NCI-H2171 treated with DMSO at 0.1 percent for 48 hours (cell line): ENCODE measurements around the gene PCSK6.
"Not testable (repeated sequence)": the region's sequence is repeated elsewhere in the genome, so short reads cannot be mapped to it uniquely, and the experiment has no call there.

Experiments
- DNase-seq: peaks from one replicate; lab custom pipeline; 2025; lab: John Stamatoyannopoulos, UW

Gene PCSK6

DNA sequence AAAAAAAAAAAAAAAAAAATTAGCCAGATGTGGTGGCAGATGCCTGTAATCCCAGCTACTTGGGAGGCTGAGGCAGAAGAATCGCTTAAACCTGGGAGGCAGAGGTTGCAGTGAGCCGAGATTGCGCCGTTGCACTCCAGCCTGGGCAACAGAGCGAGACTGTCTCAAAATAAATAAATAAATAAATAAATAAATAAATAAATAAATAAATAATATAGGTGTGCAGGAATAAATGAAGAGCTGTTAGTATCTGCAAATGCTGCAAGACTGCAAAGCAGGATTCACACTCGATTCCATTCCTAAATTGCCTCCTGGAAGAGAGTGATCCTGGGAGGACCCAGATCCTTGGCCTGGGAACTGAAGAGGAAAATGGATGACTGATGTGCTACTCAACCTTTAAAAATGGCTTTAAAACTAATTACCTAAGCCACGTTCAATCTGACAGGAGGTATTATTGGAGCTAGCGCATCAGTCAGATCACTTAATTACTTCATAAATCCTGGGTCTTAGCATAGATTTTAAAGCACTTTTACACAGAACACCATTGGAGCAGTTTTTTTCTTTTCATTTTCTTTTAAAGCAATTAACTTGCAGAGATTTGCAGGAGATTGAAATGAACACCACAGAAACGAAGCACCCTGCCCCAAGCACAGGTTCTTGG lies 132.9 kb downstream of the PCSK6 start:
- not testable (repeated sequence) for DNase-seq

DNA sequence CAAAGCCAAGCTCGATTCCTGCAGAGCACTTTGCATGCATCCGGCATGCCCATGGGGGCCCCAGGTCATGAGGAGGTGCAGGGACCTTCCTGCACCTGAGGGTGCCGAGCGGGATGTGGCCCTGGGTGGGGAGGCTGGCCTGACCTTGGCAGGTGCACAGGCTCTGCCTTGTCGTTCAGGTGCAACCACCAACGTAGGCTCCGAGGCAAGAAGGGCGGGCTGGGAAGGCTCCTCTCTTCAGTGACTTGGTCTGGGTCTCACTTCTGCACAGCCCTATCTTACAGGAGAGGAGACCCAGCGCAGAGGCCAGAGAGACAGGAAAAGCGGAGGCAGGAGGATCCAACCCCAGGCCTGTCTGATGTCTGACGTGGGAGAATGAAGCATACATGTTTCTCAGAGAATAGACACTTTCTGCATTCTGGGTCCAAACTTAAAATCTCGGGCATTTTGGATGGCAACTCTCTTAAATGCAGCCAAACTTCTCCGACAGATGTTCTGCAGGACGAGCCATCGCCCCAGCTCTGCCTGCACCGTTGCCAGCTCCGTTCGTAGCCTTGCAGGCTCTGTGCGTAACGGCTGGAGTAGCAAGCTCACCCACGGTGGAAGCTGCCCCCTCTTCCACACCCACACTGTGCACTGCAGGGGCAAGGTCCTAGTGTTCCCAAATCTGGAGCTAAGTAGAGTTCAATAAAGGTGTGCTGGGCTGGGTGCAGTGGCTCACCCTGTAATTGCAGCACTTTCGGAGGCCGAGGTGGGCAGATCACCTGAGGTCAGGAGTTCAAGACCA lies 133.6 kb downstream of the PCSK6 start:
- no peak for DNase-seq

- no peak for DNase-seq
These were observed 134.4 kb downstream of the PCSK6 start for GRCh38 chr15:101354891-101355623.

GRCh38 chr15:101353240-101353639 lies 136.3 kb downstream of the PCSK6 start:
- DNase-seq = no peak

DNA sequence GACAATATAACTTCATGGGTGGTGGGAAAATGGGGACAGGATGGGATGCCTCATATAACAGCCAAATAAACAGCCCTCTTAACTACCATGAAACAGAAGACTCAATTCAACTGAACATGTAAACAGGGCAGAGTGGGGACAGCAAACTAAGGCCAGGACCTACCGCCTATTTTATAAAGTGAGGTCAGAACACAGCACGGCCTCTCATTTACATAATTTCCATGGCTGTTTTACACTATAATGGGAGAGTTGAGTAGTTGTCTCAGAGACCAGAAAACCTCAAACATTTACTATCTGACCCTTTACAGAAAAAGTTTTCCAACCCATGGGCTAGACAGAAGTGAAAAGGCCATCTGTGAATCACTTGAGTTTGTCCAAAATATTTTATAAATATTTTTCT lies 137.8 kb downstream of the PCSK6 start:
- DNase-seq = no peak

DNA sequence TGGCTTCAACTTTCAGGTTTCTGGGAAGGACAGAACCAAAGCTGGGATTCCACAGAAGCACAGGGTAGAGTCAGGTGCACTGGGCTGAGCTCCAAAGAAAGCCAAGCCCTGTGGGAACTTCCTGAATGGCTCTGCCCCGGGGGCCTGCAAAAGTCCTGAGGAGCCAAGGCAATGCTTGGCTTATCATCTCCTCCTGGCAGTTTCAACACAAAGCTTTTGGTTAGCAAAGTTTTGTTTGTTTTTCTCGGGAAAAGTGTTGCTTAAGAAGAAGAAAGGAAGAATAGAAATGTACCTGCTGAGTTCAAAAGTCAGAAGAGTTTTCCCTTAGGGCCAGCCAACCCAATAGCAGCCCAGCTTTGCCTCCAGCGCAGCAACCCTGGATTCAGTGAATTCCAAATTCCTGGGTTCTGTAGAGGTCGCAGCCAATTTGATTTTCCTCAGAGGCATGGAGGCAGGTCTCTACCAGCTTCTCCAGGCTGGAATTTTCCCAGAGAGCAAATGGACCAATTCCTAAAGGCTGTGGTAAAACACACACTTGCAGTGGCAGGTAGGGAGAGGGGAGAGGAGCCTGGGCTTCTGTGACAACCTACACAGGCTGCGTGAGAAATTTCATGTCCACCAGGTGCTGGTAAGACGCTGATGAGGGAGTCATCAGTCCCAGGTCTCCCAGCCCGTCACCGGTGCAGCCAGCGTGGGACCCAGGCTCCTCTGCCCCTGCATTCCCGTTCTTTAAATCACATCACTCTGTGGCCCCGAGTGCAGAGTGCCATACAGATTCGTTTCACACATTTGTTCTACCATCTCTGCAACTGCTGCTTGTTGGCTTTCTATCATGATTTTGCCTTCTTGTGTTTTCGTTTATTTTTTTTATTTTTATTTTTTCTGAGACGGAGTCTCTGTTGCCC lies 140.2 kb downstream of the PCSK6 start:
- DNase-seq = no peak

- no peak for DNase-seq
These were observed 140.9 kb downstream of the PCSK6 start for GRCh38 chr15:101348643-101349042.

DNA sequence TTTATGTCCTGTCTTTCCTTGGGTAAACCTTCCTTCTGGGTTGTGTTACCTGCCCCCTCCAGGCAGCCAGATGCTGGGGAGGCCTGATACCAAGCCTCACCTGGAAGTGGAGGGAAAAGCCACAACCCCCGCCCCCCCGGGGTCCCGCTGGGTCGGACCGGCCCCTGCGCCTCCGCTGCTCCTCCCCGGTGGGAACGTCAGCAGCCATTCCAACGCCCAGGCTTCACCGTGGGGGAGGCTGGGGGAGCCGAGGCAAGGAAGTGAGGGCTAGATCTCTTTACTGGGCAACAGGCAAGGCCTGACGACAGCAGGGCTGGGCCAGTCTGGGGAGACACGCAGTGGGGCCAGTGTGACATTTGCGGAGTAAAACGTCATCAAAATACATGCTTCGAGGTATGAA lies 141.5 kb downstream of the PCSK6 start:
- DNase-seq = no peak

- no peak for DNase-seq
These were observed 142.1 kb downstream of the PCSK6 start for GRCh38 chr15:101347454-101347853.

DNA sequence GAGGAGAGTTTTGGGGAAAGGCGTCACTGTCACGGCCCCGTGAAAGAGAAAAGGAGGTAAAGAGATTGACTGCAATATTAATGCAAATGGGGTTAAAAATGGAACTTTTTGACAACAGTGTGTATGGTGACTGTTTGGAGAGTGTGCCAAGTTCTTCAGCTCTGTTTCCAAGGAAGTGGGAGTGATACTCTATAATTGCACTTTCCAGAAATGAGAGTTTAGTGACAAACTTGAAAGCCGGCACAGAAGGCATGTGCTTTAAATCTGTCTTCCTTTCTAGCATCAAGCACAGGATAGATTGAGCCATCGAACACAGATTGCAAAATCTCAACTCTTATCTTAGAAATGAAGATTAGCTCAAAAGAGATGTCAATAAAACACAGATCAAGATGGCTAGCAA lies 142.6 kb downstream of the PCSK6 start:
- DNase-seq = no peak

GRCh38 chr15:101342056-101342455 lies 147.5 kb downstream of the PCSK6 start:
- no peak for DNase-seq

GRCh38 chr15:101338502-101339057 lies 150.9 kb downstream of the PCSK6 start:
- DNase-seq = no peak

- no peak for DNase-seq
These were observed 151.5 kb downstream of the PCSK6 start for GRCh38 chr15:101337976-101338375.

- peak; percentile 90 for DNase-seq
These were observed 155.4 kb downstream of the PCSK6 start for GRCh38 chr15:101333907-101334789.

DNA sequence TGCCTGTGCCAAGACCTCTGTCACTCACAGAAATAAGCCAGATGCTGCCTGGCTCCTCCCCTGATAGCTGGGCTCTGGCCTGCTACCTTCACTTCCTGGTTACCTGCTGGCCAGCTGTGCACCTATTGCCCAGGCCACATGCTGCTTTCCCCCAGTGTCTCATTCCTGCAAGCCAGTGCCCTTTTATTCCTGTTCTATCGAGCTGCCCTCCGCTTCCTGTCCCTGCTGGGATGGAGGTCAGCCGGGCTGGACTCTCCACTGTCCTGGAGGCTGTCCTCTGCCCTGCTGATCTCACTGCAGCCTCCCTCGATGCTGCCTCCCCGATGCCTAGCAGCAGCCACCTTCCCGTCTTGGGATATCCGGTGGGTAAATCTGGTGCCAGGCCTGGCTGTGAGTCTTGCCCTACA lies 157.4 kb downstream of the PCSK6 start:
- DNase-seq = no peak

- DNase-seq = no peak
These were observed 159.6 kb downstream of the PCSK6 start for GRCh38 chr15:101329867-101330380.

DNA sequence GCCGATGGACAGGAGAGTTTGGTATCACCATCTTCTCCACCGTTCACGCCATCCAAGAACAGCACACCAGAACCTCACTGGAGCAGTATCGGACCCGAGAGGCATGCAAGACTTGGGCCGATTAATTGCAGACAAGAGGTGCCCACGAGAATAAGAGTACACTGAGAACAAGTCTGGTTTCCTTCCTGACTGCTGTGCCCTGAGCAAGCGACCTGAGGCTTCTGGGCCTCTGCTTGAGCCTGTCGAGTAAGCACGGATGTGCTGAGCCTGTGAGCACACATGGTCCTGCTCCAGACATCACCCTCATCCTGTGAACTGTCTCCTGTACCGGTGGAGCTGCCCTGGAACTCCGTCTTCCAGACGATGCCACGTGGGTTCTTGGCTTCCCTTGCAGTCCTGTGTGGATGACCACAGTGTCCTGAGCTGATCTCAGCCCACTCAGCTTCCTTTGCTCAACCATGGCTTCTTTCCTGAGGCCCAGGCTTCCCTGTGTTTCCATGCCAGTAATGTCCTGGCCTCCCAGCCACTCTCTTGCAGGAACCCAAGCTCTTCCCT lies 160.1 kb downstream of the PCSK6 start:
- DNase-seq = no peak

- no peak for DNase-seq
These were observed 161.5 kb downstream of the PCSK6 start for GRCh38 chr15:101328001-101328400.

GRCh38 chr15:101327147-101327740 lies 162.3 kb downstream of the PCSK6 start:
- no peak for DNase-seq
